Mucosa of stomach (tissue), 1 donor: ENCODE measurements around the gene HEG1.
"Not testable (repeated sequence)": the region's sequence is repeated elsewhere in the genome, so short reads cannot be mapped to it uniquely, and the experiment has no call there.

Experiments
- H3K27me3 ChIP-seq: one replicate; pipeline ENCODE4 v1.7.0; 2013; ENCODE audit warnings: mild to moderate bottlenecking, low read length; ENCODE audit not compliant: control insufficient read depth, insufficient read depth
- H3K36me3 ChIP-seq: one replicate; pipeline ENCODE4 v1.7.0; 2013; ENCODE audit warnings: low read length; ENCODE audit not compliant: control insufficient read depth, insufficient read depth
- H3K4me1 ChIP-seq: one replicate; pipeline ENCODE4 v1.7.0; 2013; ENCODE audit warnings: mild to moderate bottlenecking, low read length; ENCODE audit not compliant: control insufficient read depth, insufficient read depth
- H3K4me3 ChIP-seq: one replicate; pipeline ENCODE4 v1.7.0; 2013; ENCODE audit warnings: low read length
- H3K9ac ChIP-seq: one replicate; pipeline ENCODE4 v1.7.0; 2013; ENCODE audit warnings: mild to moderate bottlenecking, low read length, moderate library complexity
- H3K9me3 ChIP-seq: one replicate; pipeline ENCODE4 v1.7.0; 2013; ENCODE audit warnings: mild to moderate bottlenecking, low read length, moderate library complexity; ENCODE audit not compliant: control insufficient read depth
- donor health status: Pancreatic carcinoma.

Gene HEG1

GRCh38 chr3:124967964-124968363, 87.8 kb downstream of the HEG1 start:
- H3K9ac ChIP-seq, result no peak overlapping the region
- H3K4me3 ChIP-seq, result no peak overlapping the region
- peaks cover 46% of the 10 kb centered on the region for H3K4me1 ChIP-seq
- no peaks in the 10 kb centered on the region for H3K9me3 ChIP-seq
- no peaks in the 10 kb centered on the region for H3K27me3 ChIP-seq
- no peaks in the 10 kb centered on the region for H3K36me3 ChIP-seq

GRCh38 chr3:124966521-124967445, 89.0 kb downstream of the HEG1 start:
- Histone ChIP-seq H3K9me3 (no peaks in the 10 kb centered on the region), H3K36me3 (no peaks in the 10 kb centered on the region), H3K4me1 (peaks cover 38% of the 10 kb centered on the region), H3K4me3 (no peak overlapping the region), H3K27me3 (no peaks in the 10 kb centered on the region), H3K9ac (no peak overlapping the region)

- no peak overlapping the region for H3K4me3 ChIP-seq
- H3K9me3 ChIP-seq, result no peaks in the 10 kb centered on the region
- H3K36me3 ChIP-seq, result no peaks in the 10 kb centered on the region
- H3K4me1 ChIP-seq, result peaks cover 36% of the 10 kb centered on the region
- H3K9ac ChIP-seq, result no peak overlapping the region
- H3K27me3 ChIP-seq, result no peaks in the 10 kb centered on the region
Observed at GRCh38 chr3:124965413-124965812, 90.4 kb downstream of the HEG1 start.

- Histone ChIP-seq H3K9ac (no peak overlapping the region), H3K36me3 (no peaks in the 10 kb centered on the region), H3K4me3 (no peak overlapping the region), H3K9me3 (no peaks in the 10 kb centered on the region), H3K27me3 (no peaks in the 10 kb centered on the region), H3K4me1 (peaks cover 32% of the 10 kb centered on the region)
Observed at GRCh38 chr3:124964387-124964786, 91.4 kb downstream of the HEG1 start.

- Histone ChIP-seq H3K36me3 (no peaks in the 10 kb centered on the region), H3K9ac (no peak overlapping the region), H3K9me3 (no peaks in the 10 kb centered on the region), H3K27me3 (no peaks in the 10 kb centered on the region), H3K4me3 (no peak overlapping the region), H3K4me1 (peaks cover 32% of the 10 kb centered on the region)
Observed at GRCh38 chr3:124963755-124964154, 92.0 kb downstream of the HEG1 start.

GRCh38 chr3:124962403-124962940, 93.3 kb downstream of the HEG1 start:
- Histone ChIP-seq H3K4me3 (no peak overlapping the region), H3K9ac (no peak overlapping the region), H3K9me3 (no peaks in the 10 kb centered on the region), H3K36me3 (no peaks in the 10 kb centered on the region), H3K4me1 (peaks cover 32% of the 10 kb centered on the region), H3K27me3 (no peaks in the 10 kb centered on the region)

GRCh38 chr3:124960698-124961097, 95.1 kb downstream of the HEG1 start:
- no peaks in the 10 kb centered on the region for H3K36me3 ChIP-seq
- H3K27me3 ChIP-seq, result no peaks in the 10 kb centered on the region
- H3K4me1 ChIP-seq, result peaks cover 28% of the 10 kb centered on the region

GRCh38 chr3:124960105-124960504, 95.7 kb downstream of the HEG1 start:
- no peaks in the 10 kb centered on the region for H3K27me3 ChIP-seq
- no peaks in the 10 kb centered on the region for H3K9me3 ChIP-seq
- H3K9ac ChIP-seq, result no peak overlapping the region
- H3K4me1 ChIP-seq, result peaks cover 22% of the 10 kb centered on the region
- no peaks in the 10 kb centered on the region for H3K36me3 ChIP-seq
- H3K4me3 ChIP-seq, result no peak overlapping the region

More at GRCh38 chr3:124960698-124961097, 95.1 kb downstream of the HEG1 start:
- no peaks in the 10 kb centered on the region for H3K9me3 ChIP-seq
- H3K4me3 ChIP-seq, result no peak overlapping the region
- no peak overlapping the region for H3K9ac ChIP-seq

- H3K4me3 ChIP-seq, H3K4me1 ChIP-seq, H3K9ac ChIP-seq, H3K27me3 ChIP-seq, H3K9me3 ChIP-seq, H3K36me3 ChIP-seq: not testable (repeated sequence)
Observed at GRCh38 chr3:124957951-124958350, 97.8 kb downstream of the HEG1 start.

GRCh38 chr3:124952282-124952855, 103.4 kb downstream of the HEG1 start:
- no peaks in the 10 kb centered on the region for H3K36me3 ChIP-seq
- no peak overlapping the region for H3K9ac ChIP-seq
- no peak overlapping the region for H3K4me3 ChIP-seq
- H3K4me1 ChIP-seq, result no peaks in the 10 kb centered on the region
- no peaks in the 10 kb centered on the region for H3K27me3 ChIP-seq
- H3K9me3 ChIP-seq, result no peaks in the 10 kb centered on the region

GRCh38 chr3:124951511-124952281, 104.1 kb downstream of the HEG1 start:
- no peak overlapping the region for H3K9ac ChIP-seq
- no peaks in the 10 kb centered on the region for H3K36me3 ChIP-seq
- H3K4me3 ChIP-seq, result no peak overlapping the region
- no peaks in the 10 kb centered on the region for H3K9me3 ChIP-seq
- H3K4me1 ChIP-seq, result no peaks in the 10 kb centered on the region
- no peaks in the 10 kb centered on the region for H3K27me3 ChIP-seq

- H3K9me3 ChIP-seq, result no peaks in the 10 kb centered on the region
- H3K4me1 ChIP-seq, result no peaks in the 10 kb centered on the region
- H3K9ac ChIP-seq, result no peak overlapping the region
- no peak overlapping the region for H3K4me3 ChIP-seq
- no peaks in the 10 kb centered on the region for H3K36me3 ChIP-seq
- no peaks in the 10 kb centered on the region for H3K27me3 ChIP-seq
Observed at GRCh38 chr3:124950026-124950425, 105.8 kb downstream of the HEG1 start.
